ENCODE measurements around the gene IFT81.
"Not testable (repeated sequence)": the region's sequence is repeated elsewhere in the genome, so short reads cannot be mapped to it uniquely, and the experiment has no call there.

The IFT81 gene

DNA sequence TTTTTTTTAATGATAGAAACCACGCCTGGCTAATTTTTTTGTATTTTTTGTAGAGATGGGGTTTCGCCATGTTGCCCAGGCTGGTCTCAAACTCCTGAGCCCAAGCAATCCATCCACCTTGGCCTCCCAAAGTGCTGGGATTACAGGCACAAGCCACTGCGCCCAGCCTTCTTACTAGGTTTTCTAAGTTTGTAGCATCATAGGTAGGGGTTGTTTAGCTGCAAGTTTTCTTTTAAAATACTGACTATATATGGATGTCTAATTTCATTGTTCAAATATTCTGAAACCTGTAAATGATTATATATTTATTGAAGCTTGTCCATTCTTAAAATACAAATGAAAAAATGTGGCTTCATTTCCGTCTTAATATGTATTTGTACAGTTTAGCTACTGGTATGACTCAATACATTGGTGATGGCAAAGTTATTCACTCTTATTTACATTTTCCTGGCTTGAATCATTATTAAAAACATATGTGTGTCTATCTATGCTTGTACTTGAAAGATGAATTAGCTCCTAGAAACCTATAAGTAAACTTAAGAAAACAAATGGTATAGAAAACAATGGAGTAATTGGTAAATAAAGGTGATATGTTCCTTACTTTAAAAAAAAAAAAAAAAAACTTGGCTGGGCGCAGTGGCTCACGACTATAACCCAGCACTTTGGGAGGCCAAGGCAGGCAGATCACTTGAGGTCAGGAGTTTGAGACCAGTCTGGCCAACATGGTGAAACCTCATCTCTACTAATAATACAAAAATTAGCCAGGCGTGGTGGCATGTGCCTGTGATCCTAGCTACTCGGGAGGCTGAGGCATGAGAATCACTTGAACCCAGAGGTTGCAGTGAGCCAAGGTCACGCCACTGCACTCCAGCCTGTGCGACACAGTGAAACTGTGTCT, 87.7 kb downstream of the IFT81 start:
- peak; percentile 95 for DNase-seq

DNA sequence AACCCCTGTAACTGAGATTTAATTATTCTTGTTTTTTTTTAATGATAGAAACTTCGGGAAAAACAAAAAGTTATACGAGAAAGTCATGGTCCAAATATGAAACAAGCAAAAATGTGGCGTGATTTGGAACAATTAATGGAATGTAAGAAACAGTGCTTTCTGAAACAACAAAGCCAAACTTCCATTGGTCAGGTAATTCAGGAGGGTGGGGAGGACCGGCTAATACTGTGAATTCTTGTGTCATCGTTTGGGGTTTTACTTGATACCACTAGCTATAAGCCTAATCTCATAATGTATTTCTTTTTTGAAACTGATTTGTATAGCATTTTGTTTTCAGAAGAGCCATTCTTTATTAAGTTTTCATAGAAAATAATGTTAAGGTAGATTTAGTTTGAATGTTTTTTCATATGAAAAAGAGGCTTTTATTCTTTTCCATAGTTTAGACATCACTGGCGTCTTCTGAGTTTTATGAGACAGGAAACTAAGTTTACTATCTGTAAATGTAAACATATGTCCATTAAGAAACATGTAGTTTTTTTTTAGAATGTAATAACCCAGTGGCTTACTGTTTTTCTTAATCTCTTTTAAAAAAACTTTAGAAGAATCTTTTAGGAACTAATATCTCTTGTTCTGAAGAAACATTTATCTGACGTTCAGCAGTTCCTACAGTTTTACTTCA, 94.0 kb downstream of the IFT81 start:
- DNase-seq = no peak

DNA sequence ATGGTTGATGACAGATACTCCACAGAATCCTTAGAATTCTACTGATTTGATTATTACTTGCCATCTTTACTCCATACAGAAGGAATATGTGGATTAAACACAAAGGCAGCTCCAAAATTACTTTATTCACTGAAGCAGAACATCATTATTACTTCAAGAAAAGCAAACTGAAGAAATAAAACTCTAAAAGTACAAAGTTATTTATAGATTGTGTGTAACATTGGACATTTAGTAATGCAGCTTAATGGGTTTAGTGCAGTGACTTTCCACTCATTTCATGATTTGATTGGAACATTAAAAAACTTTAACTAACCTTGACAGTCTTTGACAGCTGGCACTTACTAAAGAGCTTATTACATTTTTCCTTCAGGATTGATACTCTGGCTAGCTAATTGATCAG, 97.9 kb downstream of the IFT81 start:
- no peak for DNase-seq

DNA sequence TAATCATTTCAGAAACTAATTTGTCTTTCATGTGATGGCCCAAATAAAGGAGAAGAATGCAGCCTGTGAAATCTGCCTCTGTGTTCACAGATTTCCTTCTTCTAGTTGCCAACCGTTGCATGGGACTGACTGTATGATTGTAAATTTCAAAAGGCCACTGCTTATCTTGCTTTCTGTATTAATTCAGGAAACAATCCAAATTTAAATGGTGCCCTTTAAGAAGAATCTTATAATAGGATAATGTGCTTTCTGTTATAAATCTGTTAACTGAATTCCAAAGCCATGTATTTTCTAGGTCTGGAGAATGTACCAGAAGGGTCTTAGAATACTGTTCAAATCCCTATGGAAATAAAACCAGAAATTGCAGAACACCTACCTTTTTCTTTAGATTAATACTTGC, 98.3 kb downstream of the IFT81 start:
- DNase-seq = no peak

DNA sequence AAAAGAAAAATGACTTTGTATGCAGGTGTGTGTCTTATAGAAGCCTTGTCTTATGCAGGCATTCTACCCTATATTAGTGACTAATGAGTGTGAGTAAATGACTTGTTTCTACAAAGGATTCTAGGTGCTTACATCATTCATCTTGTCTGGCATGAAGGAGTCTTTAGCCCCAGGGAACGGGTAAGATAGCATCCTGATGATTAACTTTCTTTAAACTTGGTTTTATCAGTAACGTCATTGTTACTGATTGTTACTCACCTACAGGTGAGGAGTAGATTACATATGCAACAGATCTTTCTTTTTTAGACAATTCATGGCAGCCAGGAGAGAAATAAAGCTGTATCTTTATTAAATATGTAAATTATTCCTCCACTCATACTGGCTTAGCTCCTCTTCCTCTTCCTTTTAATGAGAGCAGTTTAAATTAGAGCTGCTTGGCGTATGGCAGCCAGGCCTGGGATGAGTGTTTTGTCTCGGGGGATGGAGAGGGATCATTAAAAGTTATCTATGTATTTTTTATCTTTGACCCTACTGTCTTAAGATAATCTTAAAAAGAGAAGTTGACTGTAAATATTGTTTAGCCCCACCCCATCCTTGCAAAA, 99.7 kb downstream of the IFT81 start:
- peak; percentile 55 for DNase-seq

DNA sequence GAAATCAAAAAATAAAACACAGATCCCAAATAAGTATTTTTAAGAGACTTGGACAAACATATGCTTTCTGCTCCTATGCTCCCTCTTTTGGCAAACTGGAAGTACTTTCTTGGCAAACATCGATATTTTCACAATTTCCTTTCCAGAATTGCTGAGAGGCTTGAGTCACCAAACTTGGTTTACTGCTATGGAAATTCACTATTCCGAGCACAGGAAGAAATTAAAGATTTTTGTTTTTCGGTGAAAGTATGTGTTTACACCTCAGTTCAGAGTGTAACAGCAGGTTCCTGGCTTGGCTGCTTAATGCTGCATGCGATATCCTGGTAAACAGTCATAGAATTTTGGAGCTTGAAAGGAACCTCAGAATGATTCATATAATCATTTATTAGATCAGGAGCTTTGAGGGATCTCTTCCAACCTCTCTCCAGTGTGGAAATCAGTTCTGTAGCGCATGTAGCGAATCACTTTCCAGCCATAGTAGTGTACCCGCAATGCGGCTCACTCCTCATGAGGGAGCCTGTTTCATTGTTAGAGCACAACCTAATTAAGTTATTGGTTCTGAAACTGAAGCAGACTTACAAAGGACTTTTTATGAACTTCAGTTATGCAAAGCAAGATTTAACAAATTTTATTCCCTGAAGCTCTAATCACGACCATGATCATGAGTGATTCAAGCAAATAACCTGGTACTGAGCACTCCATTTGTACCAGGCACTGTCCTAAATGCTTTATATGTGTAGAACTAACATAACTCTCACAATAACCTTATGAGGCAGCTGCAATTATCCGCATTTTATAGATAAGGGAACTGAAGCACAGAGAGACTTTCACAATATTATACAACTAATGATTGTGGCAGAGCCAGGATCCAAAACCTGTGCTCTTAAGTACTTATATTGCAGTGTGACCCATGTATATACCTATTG, 100.5 kb downstream of the IFT81 start:
- peak; percentile 83 for DNase-seq

DNA sequence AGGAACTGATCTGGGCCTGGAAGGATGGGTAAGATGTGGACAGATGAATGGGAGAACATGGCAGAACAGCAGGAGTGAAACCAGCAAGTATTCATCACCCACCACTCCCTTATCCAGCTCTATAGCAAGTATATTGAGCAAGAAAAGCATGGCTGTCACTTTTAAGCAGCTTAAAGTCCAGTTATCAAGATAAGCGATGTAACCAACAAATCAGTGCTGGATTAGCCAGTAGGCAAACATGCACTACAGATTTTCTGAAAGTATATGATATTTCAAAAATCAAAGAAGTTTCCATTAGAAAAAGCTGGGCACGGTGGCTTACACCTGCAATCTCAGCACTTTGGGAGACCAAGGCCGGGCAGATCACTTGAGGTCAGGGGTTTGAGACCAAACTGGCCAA, 103.0 kb downstream of the IFT81 start:
- no peak for DNase-seq

DNA sequence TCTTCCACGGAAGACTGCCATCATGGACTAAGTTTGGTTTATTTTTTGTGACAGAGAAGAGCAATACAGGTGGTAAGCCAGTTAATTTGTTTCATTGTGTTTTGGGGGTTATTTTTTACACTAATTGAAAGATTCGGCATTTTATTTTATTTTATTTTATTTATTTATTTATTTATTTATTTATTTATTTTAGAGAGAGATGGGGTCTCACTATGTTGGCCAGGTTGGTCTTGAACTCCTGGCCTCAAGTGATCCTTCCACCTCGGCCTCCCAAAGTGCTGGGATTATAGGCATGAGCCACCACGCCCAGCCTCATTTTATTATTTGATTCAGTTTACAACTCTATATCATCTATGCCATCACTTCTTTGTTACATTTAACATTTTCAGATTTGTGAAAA, 104.2 kb downstream of the IFT81 start:
- DNase-seq = not testable (repeated sequence)

DNA sequence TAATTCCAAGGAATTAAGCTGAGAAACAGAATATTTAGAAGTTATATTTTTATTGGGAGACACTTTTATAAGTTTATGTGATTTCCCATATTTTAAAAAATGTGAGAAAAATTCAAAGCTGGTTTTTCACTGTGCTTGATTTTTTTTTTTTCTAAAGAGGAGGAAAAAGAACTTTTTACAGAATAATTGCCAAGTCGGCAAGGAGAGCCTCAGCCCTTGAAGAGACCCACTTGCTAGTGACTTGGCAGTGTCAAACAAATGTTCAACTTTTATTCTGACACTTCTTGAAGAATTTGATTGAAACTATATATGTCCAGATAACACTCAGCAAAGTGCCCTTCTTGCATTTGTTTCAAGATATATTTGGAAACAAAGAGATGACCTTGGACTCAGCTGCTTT, 104.6 kb downstream of the IFT81 start:
- no peak for DNase-seq

DNA sequence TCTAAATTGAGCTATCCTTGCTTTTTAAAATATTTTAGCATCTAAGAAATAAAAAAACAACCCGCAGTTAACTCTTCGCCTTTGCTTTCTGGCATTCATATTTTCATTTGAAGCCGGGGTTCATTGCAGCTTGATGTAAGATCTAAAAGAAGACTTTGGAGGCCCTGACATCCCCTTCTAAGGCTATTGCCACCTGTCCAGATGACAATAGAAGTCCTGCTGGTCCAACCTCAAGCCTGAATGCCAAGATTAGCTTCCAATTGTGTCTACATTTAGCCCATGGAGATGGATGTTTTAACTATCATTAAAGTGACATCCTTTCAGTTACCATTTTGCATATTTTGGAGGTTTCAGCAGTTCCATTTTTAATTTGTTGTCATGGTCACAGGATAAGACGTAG, 105.3 kb downstream of the IFT81 start:
- no peak for DNase-seq

DNA sequence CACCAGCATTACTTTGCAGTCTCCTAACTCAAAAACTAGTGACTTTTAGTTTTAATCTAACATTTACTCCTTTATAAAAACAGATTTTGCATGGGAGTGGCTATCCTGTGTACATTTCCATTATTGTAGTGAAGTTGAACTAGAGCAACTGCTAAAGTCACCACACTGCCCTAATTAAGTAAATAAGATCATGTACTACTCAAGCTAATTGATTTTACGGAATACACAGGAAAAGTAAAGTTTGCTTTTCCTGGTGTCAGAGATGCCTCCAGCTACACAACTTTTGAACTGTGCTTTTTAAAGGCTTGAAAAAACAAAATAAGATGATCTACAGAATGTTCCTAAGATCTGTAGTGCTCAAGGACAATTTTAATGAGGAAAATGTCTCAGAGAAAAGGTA, 106.5 kb downstream of the IFT81 start:
- DNase-seq = no peak

DNA sequence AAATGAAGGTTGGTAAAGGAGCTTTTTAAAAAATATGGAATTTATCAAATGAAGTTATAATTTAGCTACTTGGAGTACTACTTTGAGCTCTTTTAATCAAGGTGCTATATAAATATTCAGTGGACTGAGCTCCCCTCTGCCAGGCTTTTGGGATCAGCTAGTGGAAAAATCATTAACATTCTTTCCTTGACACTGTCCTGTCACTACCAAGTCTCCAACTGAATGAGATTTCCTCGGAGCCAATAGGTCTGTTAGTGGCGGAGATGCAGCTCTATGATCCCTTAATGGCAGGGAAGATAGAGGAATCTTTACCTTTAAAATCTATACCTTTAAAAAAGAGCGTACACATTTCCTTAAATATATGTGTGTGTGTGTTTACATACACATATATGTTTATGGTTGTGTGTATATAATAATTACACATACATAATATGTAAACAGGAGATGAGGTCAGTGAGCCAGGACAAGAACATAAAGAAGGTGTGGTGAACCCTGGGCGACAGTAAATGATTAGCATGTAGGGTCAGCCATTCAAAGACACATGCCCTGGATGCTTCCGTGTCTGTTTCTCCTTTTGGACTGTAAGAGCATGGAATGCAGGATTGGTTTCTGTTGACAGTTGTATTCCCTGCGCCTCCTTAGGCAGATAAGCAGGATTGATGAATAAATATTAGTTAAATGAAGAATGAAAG, 109.2 kb downstream of the IFT81 start:
- DNase-seq = no peak

DNA sequence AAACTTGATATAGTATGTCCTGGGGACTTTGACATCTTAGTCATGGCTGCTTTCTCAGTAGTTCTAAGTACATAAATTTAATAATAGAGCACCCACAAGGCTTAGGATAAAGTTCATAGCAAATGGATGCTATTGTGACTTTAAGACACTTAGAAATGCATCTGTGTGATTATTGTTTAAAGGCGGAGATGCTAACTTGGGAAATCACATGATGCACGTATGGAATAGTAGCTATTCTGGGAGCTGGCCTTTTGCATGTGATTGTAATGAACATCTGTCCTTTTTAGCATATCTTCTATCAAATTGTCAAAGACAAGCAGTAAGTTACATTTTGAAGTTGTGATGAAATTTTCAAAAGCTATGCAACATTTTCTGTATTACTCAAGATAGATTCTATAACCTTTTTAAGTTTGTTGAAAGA, 110.2 kb downstream of the IFT81 start:
- DNase-seq = no peak

DNA sequence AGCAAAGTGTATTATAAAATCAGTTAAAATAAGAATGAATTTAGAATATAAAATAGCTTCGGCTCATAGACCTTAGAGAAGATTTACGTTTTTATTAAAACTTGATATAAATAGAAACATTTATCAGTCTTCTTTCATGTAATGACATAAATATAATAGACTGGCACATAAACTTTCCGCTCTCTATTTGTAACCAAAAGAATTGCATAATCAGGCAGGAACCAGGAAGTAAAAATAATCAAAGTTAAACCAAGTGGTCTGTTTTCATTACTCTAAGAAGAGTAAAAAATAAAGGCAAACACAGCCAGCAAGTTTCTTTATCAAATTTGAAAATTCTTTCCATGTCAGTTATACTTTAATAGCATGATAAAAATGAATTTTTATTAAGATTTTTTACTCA, 110.6 kb downstream of the IFT81 start:
- DNase-seq = no peak

DNA sequence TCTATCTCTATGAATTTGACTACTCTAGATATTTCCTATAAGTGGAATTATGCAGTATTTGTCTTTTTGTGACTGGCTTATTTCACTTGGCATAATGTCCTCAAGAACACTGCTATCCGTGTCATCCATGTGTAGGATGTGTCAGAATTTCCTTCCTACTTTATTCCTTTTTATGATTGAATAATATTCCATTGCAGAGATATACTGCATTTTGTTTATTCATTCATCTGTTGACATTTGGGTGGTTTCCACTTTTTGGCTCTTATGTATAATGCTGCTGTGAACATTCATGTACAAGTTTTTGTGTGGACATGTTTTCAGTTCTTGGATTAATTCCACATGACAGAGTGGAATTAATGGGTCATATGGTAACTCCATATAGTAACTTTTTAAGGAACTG, 111.2 kb downstream of the IFT81 start:
- no peak for DNase-seq

DNA sequence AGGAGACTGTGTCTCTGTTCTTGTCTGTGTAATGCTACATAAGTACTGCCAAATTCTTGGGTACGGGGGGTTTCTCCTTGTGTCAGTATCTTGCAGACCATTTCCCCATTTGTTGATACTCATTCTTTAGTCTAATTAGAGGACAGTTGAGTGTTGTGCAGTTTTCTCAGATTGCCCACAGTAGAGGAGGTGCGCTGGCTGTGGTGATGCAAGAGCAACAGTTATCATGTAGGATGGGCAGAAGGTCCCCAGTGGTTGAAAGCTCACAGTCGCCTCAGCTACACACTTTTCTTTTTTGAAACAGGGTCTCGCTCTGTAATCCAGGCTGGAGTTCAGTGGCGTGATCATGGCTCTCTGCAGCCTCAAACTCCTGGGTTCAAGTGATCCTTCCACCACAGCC, 119.1 kb downstream of the IFT81 start:
- DNase-seq = no peak

DNA sequence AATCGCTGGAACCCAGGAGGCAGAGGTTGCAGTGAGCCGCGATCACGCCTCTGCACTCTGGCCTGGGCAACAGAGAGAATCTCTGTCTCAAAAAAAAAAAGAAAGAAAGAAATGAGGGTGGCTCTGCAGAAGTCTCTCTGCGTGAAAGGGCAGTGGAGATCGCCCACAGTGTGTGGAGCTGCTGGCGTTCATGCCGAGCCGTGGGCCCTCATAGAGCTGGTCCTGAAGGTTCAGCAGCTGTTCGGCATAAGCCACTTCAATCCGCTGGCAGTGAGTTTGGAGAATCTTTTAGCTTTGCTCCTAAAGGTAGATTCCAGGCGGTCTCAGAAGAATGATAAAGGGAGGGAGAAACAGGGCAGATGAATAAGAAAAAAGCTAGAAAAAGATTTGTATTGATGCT, 120.2 kb downstream of the IFT81 start:
- DNase-seq = no peak

DNA sequence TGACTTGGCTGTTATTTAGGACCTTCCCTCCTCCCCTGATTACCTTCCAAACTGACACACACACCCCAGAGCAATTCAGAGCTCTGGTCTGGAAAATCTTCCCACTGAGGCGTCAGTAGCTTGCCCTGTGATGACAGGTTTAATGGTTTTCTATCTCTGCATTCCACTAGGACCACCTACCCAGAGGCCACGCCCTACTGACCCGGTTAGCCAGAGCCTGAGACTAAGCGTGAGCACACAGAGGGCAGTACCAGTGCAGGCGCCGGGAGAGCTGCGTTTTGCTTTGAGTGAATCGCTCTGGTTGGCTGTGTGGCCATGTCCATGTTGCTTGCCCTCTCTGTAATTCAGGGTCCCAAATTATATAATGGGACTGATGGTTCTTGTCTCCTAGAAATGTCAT, 120.7 kb downstream of the IFT81 start:
- no peak for DNase-seq

DNA sequence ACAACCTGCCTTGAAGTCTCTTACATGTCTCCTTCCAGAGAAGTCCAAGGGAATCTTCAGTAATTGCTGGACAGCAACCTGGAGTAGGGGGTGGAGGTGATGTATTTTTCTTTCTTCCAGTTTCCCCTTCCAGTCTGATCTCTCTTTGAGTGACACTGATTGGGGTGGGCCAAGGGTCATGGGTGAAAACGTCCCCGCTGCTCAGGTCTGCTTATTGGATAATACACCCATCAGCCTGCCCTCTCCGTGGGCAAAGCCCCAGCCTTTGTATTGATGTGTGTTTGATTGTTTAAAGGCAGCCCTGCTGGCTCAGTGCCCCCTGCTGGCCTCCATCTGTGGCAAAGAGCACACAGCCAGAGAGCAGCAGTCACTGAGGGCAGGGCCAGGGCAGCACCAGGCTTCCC, 121.2 kb downstream of the IFT81 start:
- no peak for DNase-seq

DNA sequence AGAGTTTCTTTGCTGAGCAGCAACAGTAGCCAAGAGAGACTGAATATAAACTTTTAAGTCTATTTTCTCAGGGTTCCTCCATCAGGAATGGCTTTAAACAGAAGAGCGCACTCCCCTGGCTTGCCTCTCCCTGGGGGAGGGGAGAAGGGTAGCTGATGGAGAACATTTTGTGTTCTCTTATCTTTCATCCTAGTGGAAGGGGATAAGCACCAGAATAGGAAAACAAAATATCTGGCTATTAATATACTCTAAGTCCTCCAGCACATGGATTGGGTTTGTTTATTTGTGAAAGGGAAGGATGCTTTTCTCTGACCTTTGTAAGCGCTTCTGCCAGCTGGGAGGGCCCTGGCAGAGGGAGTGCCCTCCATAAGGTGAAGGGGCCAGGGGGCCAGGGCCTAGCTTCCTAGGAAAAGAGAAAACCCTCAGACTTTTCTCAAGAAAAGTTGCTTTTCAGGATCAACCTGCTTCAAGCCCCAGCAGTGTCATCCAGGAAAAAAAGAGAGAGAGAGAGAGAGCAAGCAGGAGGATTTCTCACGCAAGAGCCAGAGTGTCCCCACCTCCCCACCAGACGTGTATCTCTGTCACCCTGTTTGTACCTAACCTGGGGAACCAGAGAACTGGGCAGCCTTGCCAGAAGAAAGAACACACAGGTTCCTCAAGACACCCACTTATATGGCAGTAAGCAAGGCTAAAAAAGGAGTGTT, 122.6 kb downstream of the IFT81 start:
- no peak for DNase-seq

DNA sequence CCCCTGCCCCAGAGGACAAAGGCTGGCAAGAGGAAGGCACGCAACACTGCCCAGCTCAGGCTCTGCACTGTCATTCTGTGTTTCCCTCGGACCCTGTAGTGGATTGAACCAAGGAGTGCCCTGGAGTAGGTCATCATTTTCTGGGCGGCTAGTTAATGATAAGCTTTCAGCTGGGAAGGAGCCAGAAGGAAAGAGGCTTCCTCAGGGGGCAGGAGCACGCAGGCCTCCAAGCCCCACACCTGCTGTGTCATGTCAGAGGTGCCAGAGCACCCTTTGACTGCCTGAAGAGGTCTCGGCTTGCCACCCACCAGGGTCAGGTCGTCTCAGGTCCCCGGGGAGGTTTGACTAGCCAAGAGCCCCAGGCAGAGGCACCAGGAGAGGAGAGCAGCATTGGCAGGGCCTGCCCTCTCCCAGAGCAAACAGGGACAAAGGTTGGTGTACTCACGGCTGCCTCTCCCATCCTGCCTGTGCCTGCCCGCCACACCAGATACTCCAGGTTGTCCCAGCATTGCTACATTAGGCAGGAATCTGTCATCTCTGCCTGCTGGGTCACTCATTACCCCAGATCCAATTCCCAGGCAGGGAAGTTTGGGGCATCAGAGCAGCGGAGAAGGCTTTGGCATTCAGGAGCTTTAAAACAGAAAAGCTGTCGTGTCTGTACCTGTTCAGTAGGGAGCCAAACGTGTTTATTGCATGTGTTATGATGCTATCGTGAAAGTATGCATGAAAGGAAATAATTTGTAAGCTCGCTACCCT, 123.4 kb downstream of the IFT81 start:
- no peak for DNase-seq
